Measurements from ENCODE around the gene RPAIN. TPM values are rescaled to one million over a fixed set of nuclear protein-coding genes. Genes with fewer than 3 reads are reported as not detected.

The RPAIN gene
- total and polyA plus RNA-seq, 2 of the 8 experiments (the other 6 are each of a cell fraction or from before 2014, with no cell fraction given): 54.5 to 57.7 TPM

GRCh38 chr17:5430413-5430999 is 10.5 kb downstream of the RPAIN start:
- Histone ChIP-seq H3K14ac (ENCODE audit: insufficient read length) (no peak overlapping the region), H2BK12ac (ENCODE audit: low read depth, low read length) (no peak overlapping the region), H2BK120ac (replicated peaks; ENCODE audit: low read depth, low read length) (no peak overlapping the region), H3K79me2 (ENCODE audit: control insufficient read depth in 1 of 2, insufficient read depth in 2 of 2, low read length in 2 of 2) (peaks cover 3 to 9% of the 10 kb centered on the region in 2 experiments; a peak in 2 of 4 replicates), H3K4me3 (ENCODE audit: extremely low read depth in 1 of 4, insufficient read depth in 2 of 4, low read depth in 3 of 4, low read length in 4 of 4) (no peak overlapping the region), H4K20me1 (replicated peaks in 1 of 2; ENCODE audit: control insufficient read depth in 1 of 2, insufficient read depth in 2 of 2, low read length in 2 of 2) (peaks cover 6 to 21% of the 10 kb centered on the region in 2 experiments), H3K27me3 (replicated peaks in 1 of 4; ENCODE audit: control insufficient read depth in 3 of 4, extremely low read depth in 1 of 4, insufficient read depth in 3 of 4, low read length in 3 of 4) (no peaks in the 10 kb centered on the region), H3K4ac (replicated peaks; ENCODE audit: insufficient read length, low read depth, low read length) (no peak overlapping the region), H3K23me2 (ENCODE audit: low read depth, low read length) (no peaks in the 10 kb centered on the region), H3K18ac (ENCODE audit: extremely low read depth, low read length) (no peak overlapping the region), H3K56ac (replicated peaks; ENCODE audit: insufficient read length, low read depth, low read length) (no peak overlapping the region), H3K9ac (replicated peaks in 1 of 4; ENCODE audit: extremely low read depth in 1 of 4, low read depth in 3 of 4, low read length in 3 of 4) (no peak overlapping the region), H3K4me1 (replicated peaks in 1 of 4; ENCODE audit: control insufficient read depth in 3 of 4, insufficient read depth in 4 of 4, low read length in 3 of 4) (no peaks in the 10 kb centered on the region), H3K27ac (ENCODE audit: low read depth, low read length) (no peak overlapping the region), H4K91ac (replicated peaks; ENCODE audit: insufficient read length, low read length) (no peak overlapping the region), H4K8ac (ENCODE audit: extremely low read depth, insufficient read depth, low read length) (no peak overlapping the region), H3K23ac (ENCODE audit: insufficient read length) (no peak overlapping the region), H2AK5ac (ENCODE audit: low read depth, low read length) (no peak overlapping the region), H4K5ac (ENCODE audit: insufficient read length, low read depth, low read length) (no peak overlapping the region), H2BK20ac (ENCODE audit: low read length) (no peak overlapping the region), H2BK15ac (ENCODE audit: low read length) (no peak overlapping the region), H3K4me2 (ENCODE audit: insufficient read depth in 1 of 2, low read depth in 2 of 2, low read length in 2 of 2) (no peak overlapping the region), H3K36me3 (ENCODE audit: control insufficient read depth in 2 of 4, insufficient read depth in 4 of 4, low read length in 3 of 4) (peaks cover 37 to 89% (median 84%) of the 10 kb centered on the region in 4 experiments), H3K9me3 (ENCODE audit: insufficient read depth in 2 of 2, low read depth in 1 of 2, low read length in 1 of 2) (no peaks in the 10 kb centered on the region), H2AFZ (ENCODE audit: low read length) (no peak overlapping the region), H3K79me1 (ENCODE audit: low read depth, low read length) (peaks cover 7% of the 10 kb centered on the region; the same call in 1 of the 2 replicates), H2BK5ac (ENCODE audit: low read depth, low read length) (no peak overlapping the region)
- TF ChIP-seq SIN3A (conservative IDR thresholded peaks at IDR 0.05 in 1 of 2, IDR thresholded peaks at IDR 0.05 in 1 of 2; ENCODE audit: low read depth in 1 of 2, low read length in 2 of 2) (no peak), CHD1 (IDR thresholded peaks at IDR 0.05; ENCODE audit: low read depth, low read length) (no peak), KDM5A (IDR thresholded peaks at IDR 0.05; ENCODE audit: low read length) (no peak), SAP30 (IDR thresholded peaks at IDR 0.05; ENCODE audit: insufficient read depth, insufficient replicate concordance, low read length) (no peak), EZH2 (IDR thresholded peaks at IDR 0.05; ENCODE audit: low read depth, low read length, severe bottlenecking) (no peak), MAX (IDR thresholded peaks at IDR 0.05) (no peak)
- no peak for DNase-seq (ENCODE audit: low read depth in 1 of 2, low spot score in 2 of 2)
- WGBS, 2 experiments (ENCODE audit: extremely low coverage in 1 of 2, insufficient coverage in 1 of 2, insufficient read length in 1 of 2, insufficient replicate concordance in 2 of 2, low coverage in 1 of 2, low lambda C conversion rate in 2 of 2, missing lambda C conversion rate in 1 of 2): 87% methylated on average over 3 of the region's 3 CpGs; no CpG with 5 or more reads in 1 of the 2 experiments
- ChIA-PET CTCF (ENCODE audit: partially characterized antibody) (interaction anchor here (0.7 to 3.1 kb wide), 12 partner anchors 8 to 109 kb away, joined by 3 to 18 read pairs (median 4); partner anchors contain the start of genes C1QBP and NUP88), POLR2A (ENCODE audit: partially characterized antibody) (interaction anchor here (0.6 to 21.2 kb wide), 11 partner anchors 2 to 742 kb away, joined by 3 to 228 read pairs (median 6); partner anchors contain the start of genes C1QBP, DERL2, MIS12 and NUP88)
- no peak for FAIRE-seq

All from H1 (cell line).